K562 (cell line): ENCODE results near the gene GAP43. TPM values are rescaled to one million over a fixed set of nuclear protein-coding genes. Genes with fewer than 3 reads are reported as not detected.

Experiments
- ATAC-seq: fragments of 200-7000 bp; cut with Tn5 transposase; 3 replicates; pipeline ENCODE4 v1.9.1; 2020; ENCODE audit warnings: moderate library complexity
- BruUV-seq: library from RNA; stranded (reverse); fragments of 400-500 nt; replicated peaks from 2 replicates; lab custom pipeline; 2021; lab: Mats Ljungman, UMichigan
- CTCF ChIA-PET: fragments of 300-600 bp; formaldehyde crosslinking; extraction: SDS; loops from one replicate; lab custom pipeline; 2021; ENCODE audit warnings: low intra/inter-chr PET ratio; lab: Yijun Ruan, JAX
- POLR2A ChIA-PET: fragments of 300-600, 350-650 bp; sonication (Branson Sonifier 250); formaldehyde crosslinking; extraction: SDS; loops from one replicate; lab custom pipeline; 2021; ENCODE audit warnings: antibody characterized with exemption, inconsistent platforms; lab: Yijun Ruan, JAX
- DNase-seq, 4 experiments: peaks; one replicate each; pipeline versions ENCODE4 v3.0.0 to v3.0.0-alpha.2; 2011 to 2018; ENCODE audit warnings: low spot score in 3 of 4, mixed read lengths in 3 of 4; ENCODE audit errors: extremely low read depth in 1 of 4
- FAIRE-seq: peaks from 2 replicates; lab custom pipeline; 2011; peaks lifted over from hg19 to GRCh38; lab: Jason Lieb, UNC
- H2AFZ ChIP-seq: 2 replicates; pipeline ENCODE4 v1.6.0; 2011; ENCODE audit warnings: low read depth, low read length, control low read depth, inconsistent platforms
- H3K27ac ChIP-seq: fragments of 200-600 bp; 3 replicates; pipeline ENCODE4 v1.8.0; 2011; ENCODE audit warnings: low read depth, mild to moderate bottlenecking, control low read depth, inconsistent platforms, low read length, moderate library complexity, mixed read lengths; ENCODE audit errors: extremely low read depth
- H3K27me3 ChIP-seq, 2 experiments: fragments of 300-600 bp in 1 of 2; 2 replicates in 1 of 2; 3 replicates in 1 of 2; pipeline versions ENCODE4 v1.6.0 to v1.8.0; 2011; ENCODE audit warnings: inconsistent platforms in 2 of 2, low read length in 2 of 2, mild to moderate bottlenecking in 1 of 2, mixed read lengths in 1 of 2, moderate library complexity in 1 of 2; ENCODE audit not compliant: control insufficient read depth in 2 of 2, insufficient read depth in 2 of 2
- H3K36me3 ChIP-seq: fragments of 300-600 bp; 3 replicates; pipeline ENCODE4 v1.8.0; 2011; ENCODE audit warnings: mild to moderate bottlenecking, low read length, inconsistent platforms; ENCODE audit not compliant: control insufficient read depth, insufficient read depth
- H3K4me1 ChIP-seq, 2 experiments: fragments of 200-600 bp in 1 of 2; replicated peaks in 1 of 2; 2 replicates in 1 of 2; 3 replicates in 1 of 2; pipeline versions ENCODE4 v1.5.1 to v1.8.0; 2011; ENCODE audit warnings: inconsistent platforms in 2 of 2, low read length in 2 of 2, mild to moderate bottlenecking in 1 of 2, mixed read lengths in 1 of 2, moderate library complexity in 1 of 2; ENCODE audit not compliant: control insufficient read depth in 2 of 2, insufficient read depth in 2 of 2
- H3K4me2 ChIP-seq: 2 replicates; pipeline ENCODE4 v1.6.1; 2011; ENCODE audit warnings: low read length, control low read depth, inconsistent platforms, mixed read lengths; ENCODE audit not compliant: insufficient read depth
- H3K4me3 ChIP-seq: fragments of 200-600 bp; sonication (generic), shearing (Covaris generic); 2 replicates; pipeline ENCODE4 v1.5.1; 2016; ENCODE audit warnings: control low read depth, inconsistent platforms
- H3K79me2 ChIP-seq: fragments of 200-600 bp; 3 replicates; pipeline ENCODE4 v1.8.0; 2011; ENCODE audit warnings: low read length, inconsistent platforms; ENCODE audit not compliant: control insufficient read depth, insufficient read depth
- H3K9ac ChIP-seq, 2 experiments: 2 replicates each; pipeline versions ENCODE4 v1.6.0 to v1.6.1; 2011; ENCODE audit warnings: low read depth in 2 of 2, low read length in 2 of 2, control low read depth in 1 of 2, inconsistent platforms in 1 of 2, mild to moderate bottlenecking in 1 of 2, mixed read lengths in 1 of 2; ENCODE audit not compliant: insufficient read depth in 1 of 2
- H3K9me1 ChIP-seq: one replicate; pipeline ENCODE4 v1.6.0; 2011; ENCODE audit warnings: inconsistent platforms, mild to moderate bottlenecking, low read length, moderate library complexity; ENCODE audit not compliant: control insufficient read depth, insufficient read depth
- H3K9me3 ChIP-seq: replicated peaks from 2 replicates; pipeline ENCODE4 v1.5.1; 2011; ENCODE audit warnings: low read depth, low read length, inconsistent platforms; ENCODE audit not compliant: control insufficient read depth, insufficient read depth
- H4K20me1 ChIP-seq: replicated peaks from 2 replicates; pipeline ENCODE4 v1.6.1; 2011; ENCODE audit warnings: low read length, inconsistent platforms, mixed read lengths; ENCODE audit not compliant: control insufficient read depth, insufficient read depth
- E4F1 ChIP-seq: fragments of 250-450 bp; sonication (Bioruptor Pico); IDR thresholded peaks from 2 replicates; pipeline ENCODE4 v1.5.0; 2021; ENCODE audit warnings: mild to moderate bottlenecking, borderline replicate concordance
- ETV5 ChIP-seq: sonication (generic); formaldehyde crosslinking; IDR thresholded peaks from 2 replicates; pipeline ENCODE4 v1.4.0; 2020; ENCODE audit warnings: low read depth, mild to moderate bottlenecking, missing genetic modification reagents
- NFRKB ChIP-seq: fragments of 450-650 bp; IDR thresholded peaks from 2 replicates; pipeline ENCODE4 v1.6.1; 2016; ENCODE audit warnings: low read depth
- STAG1 ChIP-seq: sonication (generic); formaldehyde crosslinking; IDR thresholded peaks from 2 replicates; pipeline ENCODE4 v1.5.0; 2020; ENCODE audit warnings: missing genetic modification reagents, borderline replicate concordance
- ZC3H4 ChIP-seq: sonication (generic); formaldehyde crosslinking; IDR thresholded peaks from 2 replicates; pipeline ENCODE4 v1.9.0; 2021; ENCODE audit warnings: missing genetic modification reagents, borderline replicate concordance
- ZEB2 ChIP-seq: fragments of 450-650 bp; IDR thresholded peaks from 2 replicates; pipeline ENCODE4 v1.6.1; 2016
- WGBS: fragments of 100-300 bp; shearing (Covaris generic); methylation state at CpG from one replicate; pipeline ENCODE4 v1.1.6; 2016; ENCODE audit warnings: low coverage, mixed read lengths; ENCODE audit not compliant: insufficient coverage; ENCODE audit errors: missing lambda C conversion rate; 5-methylcytosine and 5-hydroxymethylcytosine counted together
- in situ Hi-C: fragments of 300-500 bp; cut with MboI; formaldehyde crosslinking; loops from 4 replicates; pipeline ENCODE4 v1.15.0; 2018; ENCODE audit warnings: inconsistent platforms, mixed read lengths
- intact Hi-C: fragments of 100-400 bp; cut with micrococcal nuclease; formaldehyde crosslinking; loops from 2 replicates; pipeline ENCODE4 v1.14.2; 2022
- polyA plus RNA-seq, 8 experiments: library from polyadenylated mRNA; depleted of rRNA in 4 of 8; stranded (reverse) in 5 of 8; unstranded in 3 of 8; fragments of >200 nt; fragmentation: Nextera tagmentation in 2 of 8; fragmentation: Illumina TruSeq in 1 of 8; extraction: Ambion mirVana in 2 of 8; extraction: Trizol in 1 of 8; gene quantifications; 2 replicates each; pipeline versions ENCODE4 v1.2.1 to v1.2.3, GENCODE V29; 2011 to 2014; ENCODE audit warnings: inconsistent platforms in 1 of 8, missing spikeins in 1 of 8
- total RNA-seq, 7 experiments: library from RNA; depleted of rRNA in 6 of 7; stranded (reverse); fragments of >200 nt in 6 of 7; fragmentation: Illumina TruSeq in 2 of 7; extraction: Trizol in 2 of 7; gene quantifications; 2 replicates each; pipeline versions ENCODE4 v1.2.1 to v1.2.3, GENCODE V29; 2011 to 2021; ENCODE audit warnings: low replicate concordance in 1 of 7

The GAP43 gene
- total and polyA plus RNA-seq, 9 of the 15 experiments (the other 6 are each of a cell fraction or from before 2014, with no cell fraction given), result 0.04 to 0.11 (median 0.09) TPM; not detected in 6

GRCh38 chr3:115699706-115700105 lies 76.4 kb downstream of the GAP43 start (continued):
- no peak for TF ChIP-seq E4F1 (CRISPR knock-in tag)
- TF ChIP-seq ZC3H4 (CRISPR knock-in tag), result no peak
- no peak for TF ChIP-seq STAG1 (CRISPR knock-in tag)
- no peak for TF ChIP-seq NFRKB
- TF ChIP-seq, all 486 proteins: peak for 0

- H3K36me3 ChIP-seq, result no peaks in the 10 kb centered on the region
- CTCF ChIA-PET, result no interaction called here
- no peak for DNase-seq
- H3K9me3 ChIP-seq, result no peaks in the 10 kb centered on the region
- ATAC-seq, result no peak
- no peaks in the 10 kb centered on the region for H3K9me1 ChIP-seq
- 66% methylated on average over 2 of the region's 2 CpGs for WGBS
- in situ Hi-C loops (no loop called here), intact Hi-C loops (no loop called here)
- H3K4me3 ChIP-seq, result no peak overlapping the region
- no peaks in the 10 kb centered on the region for H4K20me1 ChIP-seq
- no peak overlapping the region for H3K4me2 ChIP-seq
- no peak overlapping the region for H2AFZ ChIP-seq
- no peak overlapping the region for H3K9ac ChIP-seq
- TF ChIP-seq ZEB2 (no peak), ETV5 (CRISPR knock-in tag) (no peak)
- H3K27me3 ChIP-seq, result no peaks in the 10 kb centered on the region
- no peak for FAIRE-seq
- no peak overlapping the region for H3K27ac ChIP-seq
- BruUV-seq, result no TSS peak
- no peaks in the 10 kb centered on the region for H3K4me1 ChIP-seq
- POLR2A ChIA-PET, result interaction anchor here (0.9 kb wide), 1 partner anchor 20 kb away, joined by 3 read pairs; no protein-coding TSS in a partner anchor
- no peaks in the 10 kb centered on the region for H3K79me2 ChIP-seq
These were observed 79.3 kb downstream of the GAP43 start for GRCh38 chr3:115702598-115702997.
